Ishikawa (cell line): ENCODE data around the gene SERPINA10.

ENCODE experiments used
- CEBPB ChIP-seq: IDR thresholded peaks from 2 replicates; pipeline ENCODE4 v1.6.1; 2012
- CREB1 ChIP-seq: IDR thresholded peaks from 2 replicates; pipeline ENCODE4 v1.6.1; 2012; ENCODE audit warnings: low read depth
- EGR1 ChIP-seq: IDR thresholded peaks from 2 replicates; pipeline ENCODE4 v1.6.1; 2012
- EP300 ChIP-seq: IDR thresholded peaks from 2 replicates; pipeline ENCODE4 v1.6.1; 2012; ENCODE audit warnings: borderline replicate concordance
- FOXM1 ChIP-seq: IDR thresholded peaks from 2 replicates; pipeline ENCODE4 v1.6.1; 2012; ENCODE audit warnings: low read depth, borderline replicate concordance
- MAX ChIP-seq: IDR thresholded peaks from 2 replicates; pipeline ENCODE4 v1.6.1; 2012
- NFIC ChIP-seq: IDR thresholded peaks from 2 replicates; pipeline ENCODE4 v1.6.1; 2012
- RAD21 ChIP-seq: IDR thresholded peaks from 2 replicates; pipeline ENCODE4 v1.6.1; 2012; ENCODE audit warnings: low read depth
- REST ChIP-seq: IDR thresholded peaks from 2 replicates; pipeline ENCODE4 v1.6.1; 2012; ENCODE audit warnings: low read depth, mild to moderate bottlenecking
- TAF1 ChIP-seq: IDR thresholded peaks from 2 replicates; pipeline ENCODE4 v1.6.1; 2012; ENCODE audit warnings: low read depth, mild to moderate bottlenecking
- TCF12 ChIP-seq: IDR thresholded peaks from 2 replicates; pipeline ENCODE4 v1.6.1; 2012; ENCODE audit warnings: low read depth
- TEAD4 ChIP-seq: IDR thresholded peaks from 2 replicates; pipeline ENCODE4 v1.6.1; 2012
- USF1 ChIP-seq: IDR thresholded peaks from 2 replicates; pipeline ENCODE4 v1.6.1; 2012
- YY1 ChIP-seq: IDR thresholded peaks from 2 replicates; pipeline ENCODE4 v1.6.1; 2012; ENCODE audit warnings: low read depth
- ZBTB7A ChIP-seq: IDR thresholded peaks from 2 replicates; pipeline ENCODE4 v1.6.1; 2012; ENCODE audit warnings: low read depth

SERPINA10 gene

GRCh38 chr14:94337274-94337673 is 44.2 kb upstream of the SERPINA10 start:
- TF ChIP-seq CREB1 (no peak), YY1 (no peak), FOXM1 (no peak), CEBPB (no peak), EGR1 (no peak), TCF12 (no peak)

- TF ChIP-seq MAX (no peak), NFIC (no peak), RAD21 (no peak), FOXM1 (no peak), TEAD4 (no peak), CEBPB (no peak), REST (no peak), ZBTB7A (no peak), EGR1 (no peak), EP300 (no peak)
Observed at GRCh38 chr14:94334872-94335271, 41.8 kb upstream of the SERPINA10 start.

GRCh38 chr14:94332587-94332986 is 39.5 kb upstream of the SERPINA10 start:
- TF ChIP-seq RAD21 (no peak), EP300 (no peak), TEAD4 (no peak), EGR1 (no peak), TCF12 (no peak), MAX (no peak), NFIC (no peak), YY1 (no peak), USF1 (no peak), ZBTB7A (no peak), CREB1 (no peak)

GRCh38 chr14:94332063-94332583 is 39.1 kb upstream of the SERPINA10 start:
- TF ChIP-seq FOXM1 (no peak), CREB1 (no peak), REST (no peak), EGR1 (no peak), NFIC (no peak), TCF12 (no peak), YY1 (no peak), ZBTB7A (no peak), RAD21 (no peak), MAX (no peak)

GRCh38 chr14:94331462-94331861 is 38.4 kb upstream of the SERPINA10 start:
- TF ChIP-seq FOXM1 (no peak), REST (no peak), TCF12 (no peak), RAD21 (no peak), TEAD4 (no peak), EP300 (no peak), MAX (no peak)

- TF ChIP-seq RAD21 (no peak), TEAD4 (no peak), NFIC (no peak), USF1 (no peak), REST (no peak), EGR1 (no peak), YY1 (no peak), EP300 (no peak), TAF1 (no peak), TCF12 (no peak), ZBTB7A (no peak), FOXM1 (no peak), MAX (no peak), CREB1 (no peak), CEBPB (no peak)
Observed at GRCh38 chr14:94330857-94331256, 37.8 kb upstream of the SERPINA10 start.
